Transverse colon (tissue), 4 donors: ENCODE results near the gene TPM4.

Source experiments
- CTCF ChIP-seq, 5 experiments: fragments of 200-600 bp in 3 of 5; fragments of 450-650 bp in 2 of 5; sonication (generic) in 3 of 5; IDR thresholded peaks; 1 replicate in 2 of 5; 2 replicates in 3 of 5; pipeline ENCODE4 v1.5.1; 2016 to 2017; ENCODE audit warnings: antibody characterized with exemption in 5 of 5, inconsistent platforms in 3 of 5, mild to moderate bottlenecking in 2 of 5, moderate library complexity in 1 of 5
- POLR2A ChIP-seq: fragments of 450-650 bp; IDR thresholded peaks from one replicate; pipeline ENCODE4 v1.6.1; 2016; ENCODE audit warnings: antibody characterized with exemption, mild to moderate bottlenecking, moderate library complexity
- POLR2AphosphoS5 ChIP-seq, 3 donors: sonication (generic); formaldehyde crosslinking; IDR thresholded peaks; one replicate each; pipeline ENCODE4 v1.6.1; 2016; ENCODE audit warnings: antibody characterized with exemption in 3 of 3

GRCh38 chr19:16040642-16041041 is 35.7 kb upstream of the TPM4 start:
- TF ChIP-seq CTCF (IDR thresholded peaks at IDR 0.05) (no peak), POLR2A (no peak), POLR2AphosphoS5 (IDR thresholded peaks at IDR 0.05) (no peak)
